ENCODE results near the gene ITGB5. TPM values are rescaled to one million over a fixed set of nuclear protein-coding genes. Genes with fewer than 3 reads are reported as not detected.

ITGB5 gene
- total and polyA plus RNA-seq, 2 experiments from 2014 or later: 54.3 to 107 TPM

DNA sequence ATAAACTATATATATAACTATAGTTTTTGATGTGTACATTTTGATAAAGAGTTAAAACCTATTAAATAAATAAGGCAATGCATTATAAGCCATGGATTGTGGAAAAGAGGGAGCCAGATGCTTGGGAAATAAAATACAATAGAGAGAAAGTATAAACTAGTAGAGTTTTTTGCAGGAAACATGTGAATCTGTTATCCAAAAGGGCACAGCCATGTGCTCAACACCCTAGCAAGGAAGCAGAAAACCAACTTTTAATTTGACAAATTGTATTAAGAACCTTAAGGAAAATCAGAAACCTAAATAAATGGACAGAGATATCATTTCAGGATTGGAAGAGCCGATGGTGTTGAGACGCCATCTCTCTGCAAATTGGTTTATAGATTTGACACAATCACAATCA is 63.5 kb downstream of the ITGB5 start:
- no peaks in the 10 kb centered on the region for H3K36me3 ChIP-seq
- H3K9me3 ChIP-seq (ENCODE audit: low read depth): no peaks in the 10 kb centered on the region
- TF ChIP-seq, protein P1, sequence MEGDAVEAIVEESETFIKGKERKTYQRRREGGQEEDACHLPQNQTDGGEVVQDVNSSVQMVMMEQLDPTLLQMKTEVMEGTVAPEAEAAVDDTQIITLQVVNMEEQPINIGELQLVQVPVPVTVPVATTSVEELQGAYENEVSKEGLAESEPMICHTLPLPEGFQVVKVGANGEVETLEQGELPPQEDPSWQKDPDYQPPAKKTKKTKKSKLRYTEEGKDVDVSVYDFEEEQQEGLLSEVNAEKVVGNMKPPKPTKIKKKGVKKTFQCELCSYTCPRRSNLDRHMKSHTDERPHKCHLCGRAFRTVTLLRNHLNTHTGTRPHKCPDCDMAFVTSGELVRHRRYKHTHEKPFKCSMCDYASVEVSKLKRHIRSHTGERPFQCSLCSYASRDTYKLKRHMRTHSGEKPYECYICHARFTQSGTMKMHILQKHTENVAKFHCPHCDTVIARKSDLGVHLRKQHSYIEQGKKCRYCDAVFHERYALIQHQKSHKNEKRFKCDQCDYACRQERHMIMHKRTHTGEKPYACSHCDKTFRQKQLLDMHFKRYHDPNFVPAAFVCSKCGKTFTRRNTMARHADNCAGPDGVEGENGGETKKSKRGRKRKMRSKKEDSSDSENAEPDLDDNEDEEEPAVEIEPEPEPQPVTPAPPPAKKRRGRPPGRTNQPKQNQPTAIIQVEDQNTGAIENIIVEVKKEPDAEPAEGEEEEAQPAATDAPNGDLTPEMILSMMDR (IDR thresholded peaks at IDR 0.05; ENCODE audit: low read depth, low read length): no peak
- H3K4me1 ChIP-seq (ENCODE audit: low read depth): no peaks in the 10 kb centered on the region
- no peak for DNase-seq (ENCODE audit: low read depth in 1 of 2, low spot score in 1 of 2)
- no peaks in the 10 kb centered on the region for H3K27me3 ChIP-seq
- no peak overlapping the region for H3K4me3 ChIP-seq
- H3K27ac ChIP-seq: no peak overlapping the region

DNA sequence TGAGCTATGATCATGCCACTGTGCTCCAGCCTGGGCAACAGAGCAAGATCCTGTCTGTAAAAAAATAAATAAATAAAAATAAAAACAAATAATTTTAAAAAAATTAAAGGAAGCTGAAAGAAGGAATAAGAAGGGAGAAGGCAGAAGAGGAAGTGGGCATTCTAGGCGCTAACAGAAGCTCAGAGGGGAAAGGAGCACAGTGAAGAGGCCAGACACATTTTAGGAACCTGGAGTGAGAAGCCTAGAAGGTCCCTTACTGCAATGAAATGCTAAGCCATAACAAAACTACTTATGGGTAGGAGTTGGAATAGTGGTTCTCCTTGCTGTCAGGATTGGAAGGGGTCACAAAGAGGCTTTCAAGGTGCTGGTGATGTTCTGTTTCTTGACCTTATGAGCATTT is 64.0 kb downstream of the ITGB5 start:
- no peak for DNase-seq (ENCODE audit: low read depth in 1 of 2, low spot score in 1 of 2)
- Histone ChIP-seq H3K9me3 (ENCODE audit: low read depth) (no peaks in the 10 kb centered on the region), H3K4me3 (no peak overlapping the region), H3K36me3 (no peaks in the 10 kb centered on the region), H3K27me3 (no peaks in the 10 kb centered on the region), H3K27ac (no peak overlapping the region), H3K4me1 (ENCODE audit: low read depth) (no peaks in the 10 kb centered on the region)
- TF ChIP-seq, protein P1 (IDR thresholded peaks at IDR 0.05; ENCODE audit: low read depth, low read length): no peak

DNA sequence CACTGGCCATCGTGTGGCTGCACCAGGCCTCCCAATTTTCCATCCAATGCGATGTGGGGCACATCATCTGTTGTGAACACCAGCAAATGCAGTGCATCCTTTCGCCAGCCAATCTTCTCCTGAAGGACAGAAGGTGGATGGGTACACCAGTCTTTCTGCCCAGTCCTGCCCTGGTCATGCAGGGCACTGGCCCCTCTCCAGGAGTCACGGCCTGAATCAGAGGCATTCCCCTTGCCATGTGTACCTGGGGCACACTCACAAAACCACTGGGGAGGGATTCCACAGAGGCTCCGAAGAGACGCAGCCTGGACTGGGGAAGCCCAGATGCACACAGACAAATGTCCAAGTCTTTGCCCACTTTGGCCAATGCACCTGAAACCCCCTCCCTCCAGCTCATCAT is 65.8 kb downstream of the ITGB5 start:
- no peaks in the 10 kb centered on the region for H3K27me3 ChIP-seq
- TF ChIP-seq, protein P1 (IDR thresholded peaks at IDR 0.05; ENCODE audit: low read depth, low read length): no peak
- H3K27ac ChIP-seq: no peak overlapping the region
- peaks cover 3% of the 10 kb centered on the region for H3K36me3 ChIP-seq
- no peak overlapping the region for H3K4me3 ChIP-seq
- H3K9me3 ChIP-seq (ENCODE audit: low read depth): no peaks in the 10 kb centered on the region
- no peaks in the 10 kb centered on the region for H3K4me1 ChIP-seq (ENCODE audit: low read depth)
- DNase-seq (ENCODE audit: low read depth in 1 of 2, low spot score in 1 of 2): no peak

DNA sequence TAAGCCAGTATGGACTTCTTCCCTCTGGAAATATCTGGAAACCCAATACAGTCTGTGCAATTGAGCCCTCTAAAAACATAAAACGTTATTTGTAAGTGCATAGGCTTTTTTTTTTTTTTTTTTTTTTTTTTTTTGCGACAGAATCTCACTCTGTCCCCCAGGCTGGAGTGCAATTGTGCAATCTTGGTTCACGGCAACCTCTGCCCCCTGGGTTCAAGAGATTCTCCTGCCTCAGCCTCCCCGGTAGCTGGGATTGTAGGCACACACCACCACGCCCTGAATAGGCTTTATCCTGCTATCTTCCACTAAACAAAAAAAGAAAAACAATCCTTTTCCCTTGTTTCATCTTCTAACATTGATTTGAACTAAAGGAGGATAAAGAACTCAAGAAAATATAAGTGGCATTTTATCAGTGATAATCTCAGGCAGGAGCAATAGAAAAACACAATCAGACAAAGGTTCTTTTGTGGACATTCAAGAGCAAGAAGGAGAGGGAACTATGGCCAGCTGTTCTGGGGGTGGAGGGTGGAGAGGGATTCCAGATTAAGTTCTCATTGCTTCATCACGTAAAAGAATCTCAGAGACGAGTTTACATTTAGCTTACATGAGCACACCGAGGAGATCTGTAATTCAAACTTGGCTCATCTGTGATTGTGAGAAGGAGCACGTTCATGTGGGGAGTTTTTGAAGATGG is 68.6 kb downstream of the ITGB5 start:
- Histone ChIP-seq H3K27ac (no peak overlapping the region), H3K4me1 (ENCODE audit: low read depth) (no peaks in the 10 kb centered on the region), H3K36me3 (peaks cover 3% of the 10 kb centered on the region), H3K9me3 (ENCODE audit: low read depth) (no peaks in the 10 kb centered on the region), H3K4me3 (no peak overlapping the region), H3K27me3 (no peaks in the 10 kb centered on the region)
- peak in 1 of 2 donors; percentile 83 for DNase-seq (ENCODE audit: low read depth in 1 of 2, low spot score in 1 of 2)
- TF ChIP-seq, protein P1 (IDR thresholded peaks at IDR 0.05; ENCODE audit: low read depth, low read length): no peak

DNA sequence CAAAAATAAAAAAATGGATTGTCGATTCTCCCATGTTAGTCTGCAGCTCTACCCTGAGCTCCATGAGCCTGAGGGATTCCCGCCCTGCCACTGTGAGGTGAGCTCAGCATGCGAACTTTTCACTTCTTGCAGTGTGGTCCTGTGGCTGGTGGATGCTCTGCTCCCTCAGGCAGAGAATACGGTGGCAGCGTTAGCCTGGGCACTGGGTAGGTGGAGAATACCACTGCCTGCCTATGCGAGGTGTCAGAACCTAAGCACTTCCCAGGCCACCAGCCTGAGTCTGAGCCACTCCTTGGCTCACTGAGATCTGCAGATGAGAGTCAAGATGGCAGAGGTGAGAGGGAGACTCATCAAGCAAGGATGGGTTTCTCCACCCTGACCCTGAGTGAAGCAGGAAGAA is 70.1 kb downstream of the ITGB5 start:
- no peak overlapping the region for H3K4me3 ChIP-seq
- peaks cover 5% of the 10 kb centered on the region for H3K4me1 ChIP-seq (ENCODE audit: low read depth)
- H3K36me3 ChIP-seq: peaks cover 3% of the 10 kb centered on the region
- H3K27ac ChIP-seq: no peak overlapping the region
- DNase-seq (ENCODE audit: low read depth in 1 of 2, low spot score in 1 of 2): no peak
- TF ChIP-seq, protein P1 (IDR thresholded peaks at IDR 0.05; ENCODE audit: low read depth, low read length): no peak
- H3K27me3 ChIP-seq: no peaks in the 10 kb centered on the region
- no peaks in the 10 kb centered on the region for H3K9me3 ChIP-seq (ENCODE audit: low read depth)
